NOMO-1 treated with dmso at 0.1 percent for 144 hours (cell line): ENCODE measurements around the gene SUPT6H.
"Not testable (repeated sequence)": the region's sequence is repeated elsewhere in the genome, so short reads cannot be mapped to it uniquely, and the experiment has no call there.

ENCODE experiments used
- DNase-seq: peaks from one replicate; lab custom pipeline; 2025; ENCODE audit not compliant: unreplicated experiment; lab: John Stamatoyannopoulos, UW

Gene SUPT6H

DNA sequence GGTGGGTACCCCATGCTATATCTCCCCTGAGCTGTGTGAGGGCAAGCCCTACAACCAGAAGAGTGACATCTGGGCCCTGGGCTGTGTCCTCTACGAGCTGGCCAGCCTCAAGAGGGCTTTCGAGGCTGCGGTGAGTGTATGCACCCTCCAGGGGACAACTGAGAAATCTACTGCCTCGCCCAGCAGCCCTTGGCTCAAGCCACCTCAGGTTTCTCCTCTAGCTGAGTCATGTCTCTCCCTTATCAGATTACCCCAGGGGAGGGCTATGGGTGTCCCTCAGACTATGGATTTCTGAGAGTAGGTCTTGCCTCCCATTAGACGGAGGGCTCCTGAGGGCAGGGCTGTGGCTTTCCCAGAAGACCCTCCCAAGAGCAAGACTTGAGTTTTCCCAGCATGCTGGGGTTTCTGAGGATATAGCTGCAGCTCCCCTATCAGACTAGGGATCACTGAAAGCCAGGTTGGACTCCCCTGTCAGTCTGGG, 73.3 kb downstream of the SUPT6H start:
- no peak for DNase-seq

DNA sequence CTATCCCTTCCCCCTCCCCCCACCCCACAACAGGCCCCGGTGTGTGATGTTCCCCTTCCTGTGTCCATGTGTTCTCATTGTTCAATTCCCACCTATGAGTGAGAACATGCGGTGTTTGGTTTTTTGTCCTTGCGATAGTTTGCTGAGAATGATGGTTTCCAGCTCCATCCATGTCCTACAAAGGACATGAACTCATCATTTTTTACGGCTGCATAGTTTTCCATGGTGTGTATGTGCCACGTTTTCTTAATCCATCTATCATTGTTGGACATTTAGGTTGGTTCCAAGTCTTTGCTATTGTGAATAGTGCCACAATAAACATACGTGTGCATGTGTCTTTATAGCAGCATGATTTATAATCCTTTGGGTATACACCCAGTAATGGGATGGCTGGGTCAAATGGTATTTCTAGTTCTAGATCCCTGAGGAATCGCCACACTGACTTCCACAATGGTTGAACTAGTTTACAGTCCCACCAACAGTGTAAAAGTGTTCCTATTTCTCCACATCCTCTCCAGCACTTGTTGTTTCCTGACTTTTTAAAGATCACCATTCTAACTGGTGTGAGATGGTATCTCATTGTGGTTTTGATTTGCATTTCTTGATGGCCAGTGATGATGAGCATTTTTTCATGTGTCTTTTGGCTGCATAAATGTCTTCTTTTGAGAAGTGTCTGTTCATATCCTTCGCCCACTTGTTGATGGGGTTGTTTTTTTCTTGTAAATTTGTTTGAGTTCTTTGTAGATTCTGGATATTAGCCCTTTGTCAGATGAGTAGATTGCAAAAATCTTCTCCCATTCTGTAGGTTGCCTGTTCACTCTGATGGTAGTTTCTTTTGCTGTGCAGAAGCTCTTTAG, 74.1 kb downstream of the SUPT6H start:
- DNase-seq, result not testable (repeated sequence)

DNA sequence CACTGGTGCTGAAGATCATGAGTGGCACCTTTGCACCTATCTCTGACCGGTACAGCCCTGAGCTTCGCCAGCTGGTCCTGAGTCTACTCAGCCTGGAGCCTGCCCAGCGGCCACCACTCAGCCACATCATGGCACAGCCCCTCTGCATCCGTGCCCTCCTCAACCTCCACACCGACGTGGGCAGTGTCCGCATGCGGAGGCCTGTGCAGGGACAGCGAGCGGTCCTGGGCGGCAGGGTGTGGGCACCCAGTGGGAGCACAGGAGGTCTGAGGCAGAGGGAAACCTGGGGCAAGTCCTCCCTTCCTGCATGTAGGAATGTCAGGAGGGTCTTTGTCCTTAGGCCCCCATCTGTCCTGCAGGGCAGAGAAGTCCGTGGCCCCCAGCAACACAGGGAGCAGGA, 75.3 kb downstream of the SUPT6H start:
- no peak for DNase-seq

DNA sequence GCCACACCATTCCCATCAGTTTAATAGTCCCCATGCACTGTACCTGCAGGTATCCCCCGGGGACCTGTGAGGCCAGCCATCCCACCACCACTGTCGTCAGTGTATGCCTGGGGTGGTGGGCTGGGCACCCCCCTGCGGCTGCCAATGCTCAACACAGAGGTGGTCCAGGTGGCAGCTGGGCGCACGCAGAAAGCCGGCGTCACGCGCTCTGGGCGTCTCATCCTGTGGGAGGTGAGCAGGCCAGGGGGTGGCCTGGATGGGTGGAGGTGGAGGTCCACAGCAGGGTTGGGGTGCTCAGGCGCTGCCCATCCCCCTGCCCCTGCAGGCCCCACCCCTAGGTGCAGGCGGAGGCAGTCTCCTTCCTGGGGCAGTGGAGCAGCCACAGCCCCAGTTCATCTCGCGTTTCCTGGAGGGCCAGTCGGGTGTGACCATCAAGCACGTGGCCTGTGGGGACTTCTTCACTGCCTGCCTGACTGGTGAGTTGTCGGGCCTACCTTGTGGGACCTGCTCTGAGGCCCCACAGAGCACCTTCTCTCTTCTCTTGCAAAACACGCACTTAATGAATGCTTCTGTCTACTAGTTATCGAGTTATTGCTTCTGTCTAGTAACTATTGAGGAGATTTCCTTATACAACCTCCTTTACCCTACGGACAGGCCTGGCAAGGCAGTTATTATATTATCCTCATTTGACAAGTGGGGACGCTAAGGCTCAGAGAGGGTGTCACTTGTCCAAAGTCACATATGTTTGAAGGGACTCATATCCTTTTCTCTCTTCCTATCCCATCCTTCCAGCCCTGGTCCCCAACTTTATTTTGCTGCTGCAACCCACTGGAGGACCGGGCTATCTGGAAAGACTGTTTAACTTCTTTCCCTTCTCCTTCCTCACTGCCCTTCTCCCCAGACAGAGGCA, 76.0 kb downstream of the SUPT6H start:
- no peak for DNase-seq

DNA sequence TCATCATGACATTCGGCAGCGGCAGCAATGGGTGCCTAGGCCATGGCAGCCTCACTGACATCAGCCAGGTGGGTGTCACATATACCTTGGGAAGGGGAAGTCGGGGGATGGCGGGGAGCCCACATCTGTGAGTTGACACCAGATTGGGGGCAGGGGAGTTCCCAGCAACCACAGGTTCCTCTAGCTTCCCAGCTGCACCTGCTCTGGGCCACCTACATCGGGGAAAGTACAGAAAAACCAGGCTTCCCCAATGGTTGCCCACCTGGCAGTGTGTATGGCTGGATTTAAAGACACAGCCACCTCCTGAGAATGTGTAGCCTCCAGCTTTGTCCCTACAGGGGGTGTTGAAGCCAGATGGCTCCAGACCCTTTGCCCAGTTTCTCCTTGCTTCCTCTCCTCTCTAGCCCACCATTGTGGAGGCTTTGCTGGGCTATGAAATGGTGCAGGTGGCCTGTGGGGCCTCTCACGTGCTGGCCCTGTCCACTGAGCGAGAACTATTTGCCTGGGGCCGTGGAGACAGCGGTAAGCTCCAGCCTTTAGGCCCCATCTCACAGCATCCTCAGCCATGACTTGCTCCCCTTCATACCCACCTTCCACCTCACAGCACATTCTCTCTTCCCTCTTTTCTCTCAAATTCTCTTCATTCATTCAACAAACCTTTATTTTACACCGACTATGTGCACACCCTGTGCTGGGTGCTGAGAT, 76.8 kb downstream of the SUPT6H start:
- no peak for DNase-seq

DNA sequence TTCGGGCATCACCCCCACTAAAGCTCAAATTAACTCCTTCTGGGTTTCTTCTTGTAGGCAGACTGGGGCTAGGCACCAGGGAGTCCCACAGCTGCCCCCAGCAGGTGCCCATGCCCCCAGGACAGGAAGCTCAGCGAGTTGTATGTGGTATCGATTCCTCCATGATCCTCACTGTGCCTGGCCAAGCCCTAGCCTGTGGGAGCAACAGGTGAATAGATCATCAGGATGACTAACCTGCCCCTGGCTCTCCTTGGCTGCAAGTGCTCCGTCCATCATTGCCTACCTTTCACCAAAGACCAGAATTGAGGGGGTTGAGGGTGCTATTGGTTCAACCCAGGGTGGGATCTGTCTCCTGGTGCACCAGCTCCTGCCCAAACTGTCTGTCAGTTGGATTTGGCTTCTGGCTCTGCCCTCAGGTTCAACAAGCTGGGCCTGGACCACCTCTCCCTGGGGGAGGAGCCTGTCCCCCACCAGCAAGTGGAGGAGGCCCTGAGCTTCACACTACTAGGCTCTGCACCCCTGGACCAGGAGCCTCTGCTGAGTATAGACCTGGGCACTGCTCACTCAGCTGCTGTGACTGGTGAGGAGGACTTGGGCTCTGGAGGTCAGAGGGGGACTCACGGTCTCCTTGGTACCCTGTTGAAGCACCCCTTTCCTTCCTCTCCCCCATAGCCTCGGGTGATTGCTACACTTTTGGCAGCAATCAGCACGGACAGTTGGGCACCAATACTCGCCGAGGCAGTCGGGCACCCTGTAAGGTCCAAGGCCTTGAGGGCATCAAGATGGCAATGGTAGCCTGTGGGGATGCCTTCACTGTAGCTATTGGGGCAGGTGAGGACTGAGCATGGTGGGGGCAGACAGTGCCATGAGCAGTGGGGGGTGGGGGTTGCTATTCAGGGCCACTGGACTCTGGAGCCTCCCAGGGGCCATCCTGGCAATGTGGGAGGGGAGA, 78.7 kb downstream of the SUPT6H start:
- DNase-seq, result no peak

DNA sequence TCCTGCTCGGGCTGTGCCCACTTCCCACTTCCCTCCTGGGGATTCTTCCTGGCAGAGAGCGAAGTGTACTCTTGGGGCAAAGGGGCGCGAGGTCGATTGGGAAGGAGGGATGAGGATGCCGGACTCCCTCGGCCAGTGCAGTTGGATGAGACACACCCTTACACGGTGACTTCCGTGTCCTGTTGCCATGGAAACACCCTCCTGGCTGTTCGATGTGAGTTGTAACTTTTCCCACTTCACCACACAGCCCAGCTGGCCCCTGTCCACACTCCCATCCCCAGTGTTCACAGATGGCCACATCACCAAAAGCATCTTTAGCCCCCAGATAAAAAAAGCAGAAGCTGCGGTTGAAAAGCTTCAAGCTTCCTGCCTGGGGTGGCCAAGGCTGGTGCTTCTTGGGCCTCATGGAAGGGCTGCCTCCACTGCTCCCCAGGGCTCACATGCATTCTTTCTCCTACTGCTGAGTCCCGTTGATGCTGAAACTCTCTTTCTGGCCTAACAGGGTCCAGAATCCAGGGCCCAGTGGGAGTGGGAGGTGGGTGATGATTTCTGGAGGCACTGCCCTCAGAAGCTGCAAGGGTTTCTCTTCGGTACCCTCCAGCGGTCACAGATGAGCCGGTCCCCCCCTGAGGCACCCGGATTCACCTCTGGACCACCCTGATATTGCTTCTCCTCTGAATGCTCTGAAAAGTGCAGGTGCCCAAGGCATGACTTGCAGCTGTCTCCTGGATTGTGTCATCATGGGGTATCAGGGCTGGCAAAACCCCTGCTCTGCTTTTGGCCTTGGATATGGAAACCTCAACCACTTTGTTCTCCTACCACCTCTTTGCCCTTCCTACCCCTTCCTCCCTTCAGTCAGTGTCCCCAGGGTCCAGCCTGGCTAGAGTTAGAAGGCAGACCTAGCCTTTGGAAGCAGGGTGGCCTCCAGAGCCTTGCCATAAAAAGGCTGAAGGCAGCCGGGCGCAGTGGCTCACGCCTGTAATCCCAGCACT, 79.6 kb downstream of the SUPT6H start:
- peak; percentile 73 for DNase-seq

DNA sequence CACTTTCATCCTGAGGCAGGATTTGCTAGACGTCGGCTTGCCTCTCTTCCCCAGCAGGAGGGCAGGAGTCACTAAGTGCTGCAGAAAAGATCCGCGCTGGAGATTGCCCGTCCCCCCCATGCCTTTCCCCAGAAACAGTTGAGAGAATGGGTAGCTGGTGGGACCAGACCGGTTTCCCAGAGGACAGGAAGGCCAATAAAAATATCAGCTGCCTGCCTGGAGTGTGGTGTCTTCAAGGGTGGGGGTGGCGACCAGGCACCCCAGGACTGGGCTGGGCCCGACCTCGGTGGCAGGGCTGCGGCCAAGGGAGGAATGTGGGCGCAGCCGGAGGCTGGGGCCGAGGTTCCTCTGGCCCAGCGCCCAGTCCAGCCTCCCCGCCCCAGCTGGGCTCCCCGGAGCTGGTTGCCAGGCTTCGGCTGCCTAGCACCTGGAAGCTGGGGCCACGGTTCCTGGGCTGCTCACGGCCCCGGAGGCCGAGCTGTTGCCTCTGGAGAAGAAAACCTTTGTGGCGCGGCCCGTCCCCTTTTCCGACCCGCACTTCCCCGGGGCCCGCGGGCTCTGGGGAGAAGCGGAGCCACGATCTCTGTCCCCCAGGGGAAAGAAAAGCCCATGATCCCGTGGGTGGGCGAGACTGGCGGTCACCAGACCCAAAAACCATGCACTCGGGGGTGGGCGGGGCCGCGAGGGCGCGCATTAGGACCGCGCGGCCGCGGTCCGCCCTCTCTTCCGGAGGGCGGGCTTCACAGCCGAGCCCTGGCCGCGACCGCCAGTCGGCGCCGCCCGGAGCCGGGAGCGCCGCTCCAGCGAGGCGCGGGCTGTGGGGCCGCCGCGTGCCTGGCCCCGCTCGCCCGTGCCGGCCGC, 81.5 kb downstream of the SUPT6H start, which contains the start of gene TRAF4:
Gene TRAF4 (plus strand): TSS at position 769 of the 861 bp plus-strand sequence. CDS start 102 bp downstream, outside the sequence.
- DNase-seq, result peak; percentile 48

DNA sequence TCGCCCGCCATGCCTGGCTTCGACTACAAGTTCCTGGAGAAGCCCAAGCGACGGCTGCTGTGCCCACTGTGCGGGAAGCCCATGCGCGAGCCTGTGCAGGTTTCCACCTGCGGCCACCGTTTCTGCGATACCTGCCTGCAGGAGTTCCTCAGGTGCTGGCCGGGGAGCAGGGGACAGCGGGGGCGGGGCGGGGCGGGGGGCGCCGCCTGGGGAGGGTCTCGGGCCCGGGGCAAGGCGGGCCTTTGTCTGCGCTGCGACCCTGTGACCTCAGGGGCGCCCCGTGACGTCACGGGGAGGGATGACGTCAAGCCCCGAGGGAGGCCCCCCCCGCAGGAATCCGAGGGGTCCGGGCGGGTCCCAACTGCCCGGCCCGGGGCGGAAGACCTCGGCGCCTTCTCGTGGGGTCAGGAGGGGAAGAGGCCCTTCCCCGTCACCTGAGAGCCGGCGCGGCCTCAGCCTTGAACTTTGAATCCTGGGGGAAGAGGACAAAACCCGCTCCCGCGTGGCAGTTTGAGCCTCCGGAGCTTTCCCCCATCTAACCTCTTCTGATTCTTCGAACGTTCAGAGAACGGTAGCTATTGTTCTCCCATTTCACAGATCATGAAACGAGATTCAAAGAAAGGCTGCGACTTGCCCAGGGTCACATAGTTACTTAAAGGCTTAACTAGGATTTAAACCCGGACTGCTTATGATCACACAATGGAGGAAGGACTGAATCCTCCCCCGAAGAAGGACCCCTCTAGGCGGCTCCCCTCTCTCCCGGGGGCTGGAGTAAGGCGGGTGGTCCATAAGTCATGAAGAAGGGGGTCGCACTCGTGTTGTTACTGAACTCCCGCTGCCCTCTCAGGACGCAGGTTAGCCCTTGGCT, 82.3 kb downstream of the SUPT6H start:
- DNase-seq, result no peak

DNA sequence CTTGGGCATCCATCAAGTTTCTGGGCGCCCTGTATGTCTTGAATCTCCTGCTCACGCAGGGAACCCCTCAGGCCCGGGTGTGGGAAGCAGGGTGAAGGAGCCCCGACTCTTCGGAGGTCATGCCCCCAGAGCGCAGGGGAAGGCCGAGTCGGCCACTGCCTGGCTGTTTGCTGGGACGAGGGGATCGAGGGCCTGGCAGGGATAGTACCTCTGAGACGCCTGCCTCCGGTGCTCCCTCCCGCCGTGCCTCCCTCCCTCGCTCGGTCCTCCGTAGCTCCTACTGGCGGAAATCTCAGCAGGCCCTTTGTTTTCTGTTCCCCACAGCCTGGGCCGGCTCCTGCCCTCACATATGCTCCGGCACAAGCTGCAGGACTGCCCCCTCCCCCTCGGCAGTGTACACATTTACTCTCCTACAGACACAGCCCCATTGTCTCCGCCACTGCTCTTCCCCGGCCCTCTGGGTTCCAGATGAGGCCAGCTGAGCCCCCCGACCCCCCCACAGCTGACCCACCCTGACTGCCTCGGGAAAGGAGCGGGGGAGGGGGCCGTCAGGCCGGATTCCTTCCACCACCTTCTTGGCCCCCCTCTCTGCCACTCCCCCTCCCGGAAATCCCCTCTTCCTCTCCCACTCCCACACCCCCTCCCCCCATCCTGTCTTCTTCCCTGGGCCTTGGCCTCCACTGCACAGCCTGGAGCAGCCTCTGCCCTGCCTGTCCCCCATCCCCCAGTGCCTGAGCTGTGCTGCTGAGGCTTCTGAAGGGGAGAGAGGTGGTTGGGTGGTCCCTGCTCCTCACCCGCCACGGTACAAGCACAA, 83.2 kb downstream of the SUPT6H start:
- no peak for DNase-seq

DNA sequence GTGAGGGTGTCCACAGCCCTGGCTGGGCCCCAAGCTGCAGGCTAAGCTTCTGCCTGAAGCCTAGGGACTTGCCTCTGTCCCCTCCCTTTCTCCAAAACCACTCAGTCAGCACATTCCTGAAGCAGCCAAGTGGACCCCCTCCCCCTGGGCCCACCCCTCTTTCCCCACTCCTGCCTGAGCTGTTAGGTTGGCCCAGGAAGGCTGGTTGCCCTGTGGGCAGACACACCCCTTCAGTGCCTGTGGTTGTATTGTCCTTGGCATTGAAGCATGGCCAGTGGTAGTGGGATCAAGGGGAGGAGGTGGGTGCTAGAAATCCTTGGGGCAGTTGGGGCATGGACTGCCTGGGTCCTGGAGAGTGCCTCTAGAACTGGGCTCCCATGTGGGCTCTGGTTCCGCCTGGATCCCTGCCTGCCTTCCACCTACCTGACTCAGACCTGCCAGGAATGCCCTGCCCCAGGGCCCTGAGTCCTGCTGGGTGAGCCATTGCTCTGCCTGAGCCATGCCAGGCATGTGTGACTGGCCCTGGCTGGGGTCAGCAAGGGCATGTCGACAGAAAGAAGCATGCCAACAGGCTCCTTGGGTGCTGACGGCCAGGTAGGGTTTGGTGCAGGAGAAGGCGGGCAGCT, 83.9 kb downstream of the SUPT6H start:
- DNase-seq, result no peak

DNA sequence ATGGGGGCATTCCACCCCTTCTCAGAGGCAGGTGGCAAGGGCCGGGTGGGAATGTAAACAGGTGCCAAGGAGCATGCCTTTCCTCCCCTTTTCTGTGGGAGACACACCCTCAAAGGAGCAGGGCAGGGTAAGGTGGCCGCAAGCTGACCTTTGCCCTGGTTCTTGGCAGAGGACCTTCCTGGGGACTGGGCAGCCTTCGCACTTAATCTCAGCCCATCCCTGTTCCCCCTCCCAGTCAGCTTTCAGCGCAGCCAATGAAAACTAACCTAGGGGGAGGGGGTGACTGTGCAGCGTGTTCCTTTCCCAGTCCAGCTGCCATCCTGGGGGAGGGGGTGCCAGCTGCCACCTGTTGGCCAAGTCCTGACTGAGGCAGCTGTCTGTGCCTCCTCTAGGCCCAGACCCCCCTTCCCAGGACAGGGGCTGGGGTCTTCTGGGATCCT, 84.6 kb downstream of the SUPT6H start:
- DNase-seq, result no peak

DNA sequence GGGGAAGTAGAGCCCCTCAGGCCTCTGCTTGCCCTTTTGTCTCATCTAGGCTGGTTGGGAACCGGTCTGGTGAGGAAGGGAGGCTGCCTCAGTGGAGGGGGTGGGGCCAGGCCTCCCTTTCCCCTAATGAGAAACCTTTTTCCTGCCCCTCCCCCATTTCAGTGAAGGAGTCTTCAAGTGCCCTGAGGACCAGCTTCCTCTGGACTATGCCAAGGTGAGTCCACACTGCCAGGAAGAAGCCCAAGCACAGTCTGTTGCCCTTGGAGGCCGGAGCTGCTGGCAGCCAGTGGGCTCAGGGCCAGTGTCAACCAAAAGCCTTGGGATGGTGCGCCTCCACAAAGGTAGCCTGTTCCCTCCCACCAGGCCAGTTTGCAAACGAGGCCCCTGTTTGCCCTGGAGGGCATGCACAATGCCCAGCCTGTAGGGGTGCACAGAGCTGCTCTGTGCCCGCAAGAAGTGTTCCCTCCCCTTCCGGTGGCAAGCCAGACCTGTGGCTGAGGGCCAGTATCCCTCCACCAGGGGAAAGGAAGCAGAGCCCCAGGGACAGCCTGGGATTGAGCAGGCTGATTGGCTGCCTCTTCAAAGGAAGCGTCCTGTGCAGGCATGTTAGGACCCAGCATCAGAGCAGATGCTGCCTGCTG, 85.2 kb downstream of the SUPT6H start:
- no peak for DNase-seq

DNA sequence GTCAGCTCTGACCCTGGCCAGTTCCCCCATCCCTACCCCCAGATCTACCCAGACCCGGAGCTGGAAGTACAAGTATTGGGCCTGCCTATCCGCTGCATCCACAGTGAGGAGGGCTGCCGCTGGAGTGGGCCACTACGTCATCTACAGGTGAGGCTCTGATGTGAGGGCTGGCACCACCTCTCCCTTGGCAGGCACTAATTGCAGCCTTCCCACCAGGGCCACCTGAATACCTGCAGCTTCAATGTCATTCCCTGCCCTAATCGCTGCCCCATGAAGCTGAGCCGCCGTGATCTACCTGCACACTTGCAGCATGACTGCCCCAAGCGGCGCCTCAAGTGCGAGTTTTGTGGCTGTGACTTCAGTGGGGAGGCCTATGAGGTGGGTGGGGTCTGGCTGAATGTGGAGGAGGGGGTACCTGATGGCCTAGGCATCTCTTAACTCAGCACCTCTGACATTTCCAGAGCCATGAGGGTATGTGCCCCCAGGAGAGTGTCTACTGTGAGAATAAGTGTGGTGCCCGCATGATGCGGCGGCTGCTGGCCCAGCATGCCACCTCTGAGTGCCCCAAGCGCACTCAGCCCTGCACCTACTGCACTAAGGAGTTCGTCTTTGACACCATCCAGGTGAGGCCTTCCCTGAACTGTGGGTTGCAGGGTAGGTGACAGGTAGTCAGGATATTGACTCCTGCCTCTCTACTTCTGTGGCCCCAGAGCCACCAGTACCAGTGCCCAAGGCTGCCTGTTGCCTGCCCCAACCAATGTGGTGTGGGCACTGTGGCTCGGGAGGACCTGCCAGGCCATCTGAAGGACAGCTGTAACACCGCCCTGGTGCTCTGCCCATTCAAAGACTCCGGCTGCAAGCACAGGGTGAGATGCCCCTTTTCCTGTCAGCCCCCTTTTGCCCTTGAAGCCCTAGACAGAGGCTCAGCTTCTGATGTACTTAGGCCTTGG, 86.1 kb downstream of the SUPT6H start:
- DNase-seq, result no peak
